BJ (cell line): ENCODE measurements around the gene DNM2. TPM values are rescaled to one million over a fixed set of nuclear protein-coding genes. Genes with fewer than 3 reads are reported as not detected.

Source experiments
- CTCF ChIA-PET: fragments of 350-600 bp; formaldehyde crosslinking; extraction: SDS; loops from one replicate; lab custom pipeline; 2021; ENCODE audit warnings: antibody characterized with exemption, inconsistent platforms; lab: Yijun Ruan, JAX
- POLR2A ChIA-PET: fragments of 300-600 bp; sonication (Branson Sonifier 250); formaldehyde crosslinking; extraction: SDS; loops from one replicate; lab custom pipeline; 2021; ENCODE audit warnings: antibody characterized with exemption; lab: Charles Lee
- DNase-seq: peaks from one replicate; pipeline ENCODE4 v3.0.0-alpha.2; 2011; ENCODE audit warnings: low read depth
- H3K27me3 ChIP-seq: 2 replicates; pipeline ENCODE4 v1.6.0; 2011; ENCODE audit warnings: low read length; ENCODE audit not compliant: control insufficient read depth, insufficient read depth
- H3K36me3 ChIP-seq: 2 replicates; pipeline ENCODE4 v1.5.1; 2011; ENCODE audit warnings: low read length; ENCODE audit not compliant: control insufficient read depth, insufficient read depth
- H3K4me3 ChIP-seq: 2 replicates; pipeline ENCODE4 v1.5.1; 2011; ENCODE audit warnings: low read depth, mild to moderate bottlenecking, control low read depth, low read length
- polyA plus RNA-seq: library from polyadenylated mRNA; depleted of rRNA; stranded (reverse); fragments of >200 nt; gene quantifications from 2 replicates; pipeline ENCODE4 v1.2.3, GENCODE V29; 2011
- TF ChIP-seq, protein P1 (sequence below): IDR thresholded peaks from 2 replicates; pipeline ENCODE4 v1.5.1; 2011; ENCODE audit warnings: low read depth, mild to moderate bottlenecking, control low read depth, inconsistent platforms, low read length, moderate library complexity; ENCODE audit not compliant: insufficient read depth

Gene DNM2
- polyA plus RNA-seq, 1 experiment, result 64.2 TPM

- H3K27me3 ChIP-seq, result no peaks in the 10 kb centered on the region
- CTCF ChIA-PET, result interaction anchor here (1.0 to 1.9 kb wide), 3 partner anchors 22 to 100 kb away, joined by 3 to 7 read pairs (median 4); partner anchors contain the start of gene DNM2
- H3K4me3 ChIP-seq, result peak overlapping the region; percentile 72
- TF ChIP-seq, protein P1, sequence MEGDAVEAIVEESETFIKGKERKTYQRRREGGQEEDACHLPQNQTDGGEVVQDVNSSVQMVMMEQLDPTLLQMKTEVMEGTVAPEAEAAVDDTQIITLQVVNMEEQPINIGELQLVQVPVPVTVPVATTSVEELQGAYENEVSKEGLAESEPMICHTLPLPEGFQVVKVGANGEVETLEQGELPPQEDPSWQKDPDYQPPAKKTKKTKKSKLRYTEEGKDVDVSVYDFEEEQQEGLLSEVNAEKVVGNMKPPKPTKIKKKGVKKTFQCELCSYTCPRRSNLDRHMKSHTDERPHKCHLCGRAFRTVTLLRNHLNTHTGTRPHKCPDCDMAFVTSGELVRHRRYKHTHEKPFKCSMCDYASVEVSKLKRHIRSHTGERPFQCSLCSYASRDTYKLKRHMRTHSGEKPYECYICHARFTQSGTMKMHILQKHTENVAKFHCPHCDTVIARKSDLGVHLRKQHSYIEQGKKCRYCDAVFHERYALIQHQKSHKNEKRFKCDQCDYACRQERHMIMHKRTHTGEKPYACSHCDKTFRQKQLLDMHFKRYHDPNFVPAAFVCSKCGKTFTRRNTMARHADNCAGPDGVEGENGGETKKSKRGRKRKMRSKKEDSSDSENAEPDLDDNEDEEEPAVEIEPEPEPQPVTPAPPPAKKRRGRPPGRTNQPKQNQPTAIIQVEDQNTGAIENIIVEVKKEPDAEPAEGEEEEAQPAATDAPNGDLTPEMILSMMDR, result no peak
- peak; percentile 94 for DNase-seq
- POLR2A ChIA-PET, result interaction anchor here (0.5 to 0.7 kb wide), 2 partner anchors 11 to 18 kb away, joined by 3 to 4 read pairs; partner anchors contain the start of gene TMED1
- peaks cover 33% of the 10 kb centered on the region for H3K36me3 ChIP-seq
Observed at GRCh38 chr19:10817291-10818038, 99.6 kb downstream of the DNM2 start.

DNA sequence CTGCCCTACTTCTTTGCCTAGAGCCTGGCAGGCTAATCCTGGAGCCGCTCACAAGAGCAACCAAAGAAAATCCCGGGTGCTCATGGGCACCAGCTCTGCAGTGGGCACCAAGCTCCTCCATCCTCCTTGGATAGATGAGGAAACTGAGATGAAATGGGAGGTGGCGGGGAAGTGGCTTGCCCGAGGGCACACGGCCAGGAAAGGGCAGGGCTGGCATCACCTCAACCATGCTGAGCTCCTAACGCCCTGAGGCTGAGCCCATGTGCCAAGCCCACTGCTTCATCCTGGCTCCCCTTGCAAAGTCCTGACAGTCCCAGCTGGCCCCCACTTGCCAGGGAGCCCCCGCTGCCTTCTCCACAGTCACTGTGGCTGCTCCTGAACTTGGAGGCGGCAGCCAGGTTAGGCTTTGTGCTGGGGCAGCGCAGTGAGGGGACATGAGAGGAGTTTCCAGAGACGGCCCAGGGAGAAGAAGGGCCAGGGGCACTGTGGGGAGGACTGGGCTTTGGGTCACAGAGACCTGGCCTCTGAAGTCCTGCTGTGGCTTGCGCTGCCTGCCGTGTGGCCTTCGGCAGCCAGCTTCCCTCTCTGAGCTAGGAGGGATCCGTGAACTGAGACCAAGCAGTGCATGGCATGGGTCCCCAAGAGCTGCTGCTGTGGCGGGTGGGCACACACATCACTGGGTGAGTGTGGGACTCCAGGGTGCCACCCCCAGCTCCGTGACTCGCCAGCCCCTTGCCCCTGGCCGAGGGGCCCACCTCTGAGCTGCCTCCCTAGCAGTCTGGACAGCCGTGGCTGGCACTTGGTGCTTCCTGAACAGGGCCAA lies 100.6 kb downstream of the DNM2 start:
- Histone ChIP-seq H3K36me3 (peaks cover 32% of the 10 kb centered on the region), H3K4me3 (no peak overlapping the region), H3K27me3 (no peaks in the 10 kb centered on the region)
- DNase-seq, result no peak
- POLR2A ChIA-PET, result interaction anchor here (0.7 kb wide), 1 partner anchor 10 kb away, joined by 4 read pairs; no protein-coding TSS in a partner anchor
- CTCF ChIA-PET, result interaction anchor here (0.6 to 1.9 kb wide), 5 partner anchors 21 to 364 kb away, joined by 3 to 7 read pairs (median 3); partner anchors contain the start of gene DNM2
- TF ChIP-seq, protein P1, result no peak

DNA sequence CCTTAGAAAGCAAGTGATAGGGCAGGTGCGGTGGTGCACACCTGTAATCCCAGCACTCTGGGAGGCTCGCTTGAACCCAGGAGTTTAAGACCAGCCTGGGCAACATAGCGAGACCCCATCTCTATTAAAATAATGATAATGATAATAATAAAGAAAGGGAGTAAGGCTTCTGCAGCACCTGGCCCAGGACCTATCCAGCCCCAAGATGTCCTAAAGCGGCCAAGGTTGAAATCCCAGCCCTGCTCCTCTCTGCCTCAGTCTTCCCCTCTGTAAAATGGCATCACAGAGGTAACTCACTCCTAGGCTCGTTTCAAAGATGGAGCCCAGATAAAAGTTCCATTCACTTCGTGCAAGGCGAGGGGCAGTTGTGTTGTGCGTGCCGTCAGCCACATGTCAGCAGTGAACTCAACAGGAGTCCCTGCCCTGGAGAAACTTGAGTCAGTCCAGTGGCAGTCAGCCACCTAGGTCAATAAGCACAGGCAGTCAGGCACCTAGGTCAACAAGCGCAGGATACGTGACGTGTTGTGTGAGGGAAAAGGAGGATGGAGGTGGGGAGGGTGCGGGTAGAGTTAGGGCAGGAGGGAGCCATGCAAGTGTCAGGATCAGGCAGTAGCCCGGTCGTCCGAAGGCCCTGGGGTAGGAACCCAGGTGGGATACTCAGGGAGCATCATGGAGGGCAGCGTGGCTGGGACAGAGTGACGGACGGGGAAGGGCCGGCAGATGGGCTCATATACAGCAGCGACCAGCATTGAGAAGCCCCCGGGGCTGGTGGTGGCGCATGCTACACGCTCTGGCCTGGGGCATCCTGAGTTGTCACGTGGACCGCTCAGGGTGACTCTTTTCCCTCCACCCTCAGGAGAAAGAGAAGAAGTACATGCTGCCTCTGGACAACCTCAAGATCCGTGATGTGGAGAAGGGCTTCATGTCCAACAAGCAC lies 101.5 kb downstream of the DNM2 start:
- TF ChIP-seq, protein P1, result no peak
- Histone ChIP-seq H3K36me3 (peaks cover 32% of the 10 kb centered on the region), H3K27me3 (no peaks in the 10 kb centered on the region), H3K4me3 (no peak overlapping the region)
- CTCF ChIA-PET, result interaction anchor here (1.3 to 2.9 kb wide), 3 partner anchors 12 to 39 kb away, joined by 3 to 11 read pairs (median 7); partner anchors contain the start of gene TMED1
- DNase-seq, result no peak
- POLR2A ChIA-PET, result no interaction called here

- POLR2A ChIA-PET, result no interaction called here
- Histone ChIP-seq H3K4me3 (no peak overlapping the region), H3K36me3 (peaks cover 30% of the 10 kb centered on the region), H3K27me3 (no peaks in the 10 kb centered on the region)
- no peak for DNase-seq
- CTCF ChIA-PET, result interaction anchor here (1.1 to 2.9 kb wide), 5 partner anchors 9 to 118 kb away, joined by 3 to 11 read pairs (median 5); partner anchors contain the start of genes QTRT1 and TMED1
- TF ChIP-seq, protein P1, result peak; percentile 22; the same call in 1 of the 2 replicates
Observed at GRCh38 chr19:10820173-10820572, 102.3 kb downstream of the DNM2 start.
